CD4-positive, alpha-beta memory T cell (primary cell): Measurements from ENCODE around the gene CHST9. TPM values are rescaled to one million over a fixed set of nuclear protein-coding genes. Genes with fewer than 3 reads are reported as not detected.

Source experiments
- CTCF ChIA-PET: fragments of 350-600 bp; sonication (Branson Sonifier 250); formaldehyde crosslinking; loops from one replicate; lab custom pipeline; 2021; ENCODE audit warnings: inconsistent platforms; ENCODE audit not compliant: partially characterized antibody; lab: Charles Lee
- POLR2A ChIA-PET: fragments of 350-600 bp; sonication (Branson Sonifier 250); formaldehyde crosslinking; loops from one replicate; lab custom pipeline; 2021; ENCODE audit not compliant: partially characterized antibody; lab: Charles Lee
- DNase-seq, 5 donors: peaks; one replicate each; pipeline versions ENCODE4 v3.0.0 to v3.0.0-alpha.2; 2020 to 2022; ENCODE audit warnings: mixed read lengths in 1 of 5
- H3K27ac ChIP-seq: one replicate; pipeline ENCODE4 v1.7.0; 2013; ENCODE audit warnings: low read depth, low read length
- H3K27me3 ChIP-seq: 2 replicates; pipeline ENCODE4 v1.7.0; 2013; ENCODE audit warnings: mild to moderate bottlenecking, low read length, moderate library complexity; ENCODE audit not compliant: insufficient read depth
- H3K36me3 ChIP-seq: 2 replicates; pipeline ENCODE4 v1.7.0; 2013; ENCODE audit warnings: mild to moderate bottlenecking, low read length, moderate library complexity; ENCODE audit not compliant: insufficient read depth
- H3K4me1 ChIP-seq: 2 replicates; pipeline ENCODE4 v1.7.0; 2013; ENCODE audit warnings: mild to moderate bottlenecking, low read length, moderate library complexity; ENCODE audit not compliant: insufficient read depth
- H3K4me3 ChIP-seq, 2 donors: one replicate each; pipeline ENCODE4 v1.7.0; 2013; ENCODE audit warnings: low read length in 2 of 2, mild to moderate bottlenecking in 1 of 2
- H3K9me3 ChIP-seq, 2 donors: one replicate each; pipeline ENCODE4 v1.7.0; 2013; ENCODE audit warnings: low read length in 2 of 2, control low read depth in 1 of 2; ENCODE audit not compliant: control insufficient read depth in 1 of 2
- H3K27ac Mint-ChIP-seq, 7 donors: one replicate each; pipeline ENCODE4 v1.8.0; 2020 to 2021; ENCODE audit warnings: mixed read lengths in 7 of 7, mild to moderate bottlenecking in 6 of 7, inconsistent platforms in 3 of 7, moderate library complexity in 3 of 7
- H3K27me3 Mint-ChIP-seq, 2 donors: one replicate each; pipeline ENCODE4 v1.8.0; 2020 to 2021; ENCODE audit warnings: mixed read lengths in 2 of 2
- H3K36me3 Mint-ChIP-seq, 2 donors: one replicate each; pipeline ENCODE4 v1.8.0; 2020 to 2021; ENCODE audit warnings: mixed read lengths in 2 of 2, inconsistent platforms in 1 of 2, mild to moderate bottlenecking in 1 of 2
- H3K4me1 Mint-ChIP-seq, 4 donors: one replicate each; pipeline ENCODE4 v1.8.0; 2020 to 2021; ENCODE audit warnings: mixed read lengths in 4 of 4, mild to moderate bottlenecking in 1 of 4
- H3K4me3 Mint-ChIP-seq, 8 donors: one replicate each; pipeline ENCODE4 v1.8.0; 2020 to 2021; ENCODE audit warnings: mixed read lengths in 8 of 8, mild to moderate bottlenecking in 7 of 8, moderate library complexity in 6 of 8, inconsistent platforms in 3 of 8
- H3K9me3 Mint-ChIP-seq, 8 donors: one replicate each; pipeline ENCODE4 v1.8.0; 2020 to 2021; ENCODE audit warnings: mixed read lengths in 8 of 8, mild to moderate bottlenecking in 5 of 8, inconsistent platforms in 3 of 8, moderate library complexity in 1 of 8
- intact Hi-C: fragments of 100-400 bp; cut with micrococcal nuclease; formaldehyde crosslinking; loops from one replicate; pipeline ENCODE4 v1.15.1; 2023
- polyA plus RNA-seq, 2 donors: library from polyadenylated mRNA; unstranded; fragments of 300-500 nt; fragmentation: Illumina TruSeq; gene quantifications; one replicate each; pipeline ENCODE4 v1.2.3, GENCODE V29; 2021
- total RNA-seq, 2 experiments: library from RNA; stranded (reverse); gene quantifications; one replicate each; pipeline ENCODE4 v1.2.3, GENCODE V29; 2021

The CHST9 gene
- total and polyA plus RNA-seq, 4 experiments from 2014 or later = not detected

GRCh38 chr18:27008575-27008974 lies 176.5 kb downstream of the CHST9 start:
- Mint-ChIP-seq H3K27ac (no peak overlapping the region), H3K36me3 (no peaks in the 10 kb centered on the region), H3K27me3 (no peaks in the 10 kb centered on the region), H3K9me3 (peaks cover 0 to 11% (median 8%) of the 10 kb centered on the region in 8 donors), H3K4me1 (no peaks in the 10 kb centered on the region), H3K4me3 (no peak overlapping the region)
- Histone ChIP-seq H3K4me1 (no peaks in the 10 kb centered on the region), H3K36me3 (no peaks in the 10 kb centered on the region), H3K4me3 (no peak overlapping the region), H3K9me3 (no peaks in the 10 kb centered on the region), H3K27me3 (no peaks in the 10 kb centered on the region), H3K27ac (no peak overlapping the region)
- ChIA-PET POLR2A (no interaction called here), CTCF (no interaction called here)
- intact Hi-C loops = no loop called here
- no peak for DNase-seq

- CTCF ChIA-PET = no interaction called here
- no peaks in the 10 kb centered on the region for H3K4me1 Mint-ChIP-seq
- H3K4me1 ChIP-seq = no peaks in the 10 kb centered on the region
Measured at GRCh38 chr18:27007880-27008279, 177.2 kb downstream of the CHST9 start.

GRCh38 chr18:27005589-27005988 lies 179.5 kb downstream of the CHST9 start:
- H3K36me3 ChIP-seq = no peaks in the 10 kb centered on the region
- no peaks in the 10 kb centered on the region for H3K4me1 Mint-ChIP-seq
- no peak for DNase-seq
- ChIA-PET POLR2A (no interaction called here), CTCF (no interaction called here)
- H3K36me3 Mint-ChIP-seq = no peaks in the 10 kb centered on the region
- no peaks in the 10 kb centered on the region for H3K27me3 ChIP-seq
- no peaks in the 10 kb centered on the region for H3K4me1 ChIP-seq
- no peak overlapping the region for H3K4me3 ChIP-seq
- no peaks in the 10 kb centered on the region for H3K9me3 ChIP-seq
- no peak overlapping the region for H3K27ac ChIP-seq
- no peak overlapping the region for H3K27ac Mint-ChIP-seq
- peaks cover 0 to 14% (median 5%) of the 10 kb centered on the region in 8 donors for H3K9me3 Mint-ChIP-seq
- no peaks in the 10 kb centered on the region for H3K27me3 Mint-ChIP-seq
- intact Hi-C loops = no loop called here
- no peak overlapping the region for H3K4me3 Mint-ChIP-seq

More at GRCh38 chr18:27007880-27008279, 177.2 kb downstream of the CHST9 start:
- H3K36me3 ChIP-seq = no peaks in the 10 kb centered on the region
- Mint-ChIP-seq H3K27ac (no peak overlapping the region), H3K27me3 (no peaks in the 10 kb centered on the region), H3K36me3 (no peaks in the 10 kb centered on the region), H3K4me3 (no peak overlapping the region), H3K9me3 (peaks cover 0 to 11% (median 8%) of the 10 kb centered on the region in 8 donors)
- no peaks in the 10 kb centered on the region for H3K9me3 ChIP-seq
- DNase-seq = no peak
- intact Hi-C loops = no loop called here
- POLR2A ChIA-PET = no interaction called here
- no peak overlapping the region for H3K4me3 ChIP-seq
- H3K27me3 ChIP-seq = no peaks in the 10 kb centered on the region
- no peak overlapping the region for H3K27ac ChIP-seq

- no peak overlapping the region for H3K4me3 Mint-ChIP-seq
- ChIA-PET CTCF (no interaction called here), POLR2A (no interaction called here)
- Histone ChIP-seq H3K4me3 (no peak overlapping the region), H3K27ac (no peak overlapping the region), H3K4me1 (no peaks in the 10 kb centered on the region), H3K36me3 (no peaks in the 10 kb centered on the region), H3K9me3 (no peaks in the 10 kb centered on the region), H3K27me3 (no peaks in the 10 kb centered on the region)
- no peak overlapping the region for H3K27ac Mint-ChIP-seq
- DNase-seq = no peak
- no peaks in the 10 kb centered on the region for H3K36me3 Mint-ChIP-seq
- H3K27me3 Mint-ChIP-seq = no peaks in the 10 kb centered on the region
- H3K9me3 Mint-ChIP-seq = peaks cover 0 to 11% (median 5%) of the 10 kb centered on the region in 8 donors
- H3K4me1 Mint-ChIP-seq = no peaks in the 10 kb centered on the region
- intact Hi-C loops = no loop called here
Measured at GRCh38 chr18:27004056-27004829, 180.9 kb downstream of the CHST9 start.

- intact Hi-C loops = no loop called here
- H3K27me3 Mint-ChIP-seq = no peaks in the 10 kb centered on the region
- Histone ChIP-seq H3K4me1 (no peaks in the 10 kb centered on the region), H3K4me3 (no peak overlapping the region), H3K27ac (no peak overlapping the region), H3K9me3 (no peaks in the 10 kb centered on the region), H3K27me3 (no peaks in the 10 kb centered on the region), H3K36me3 (no peaks in the 10 kb centered on the region)
- POLR2A ChIA-PET = no interaction called here
- no peaks in the 10 kb centered on the region for H3K4me1 Mint-ChIP-seq
- no peak overlapping the region for H3K4me3 Mint-ChIP-seq
- H3K27ac Mint-ChIP-seq = no peak overlapping the region
- no peaks in the 10 kb centered on the region for H3K36me3 Mint-ChIP-seq
- no peak for DNase-seq
- CTCF ChIA-PET = no interaction called here
- peaks cover 0 to 12% (median 3%) of the 10 kb centered on the region in 8 donors for H3K9me3 Mint-ChIP-seq
Measured at GRCh38 chr18:26999797-27000196, 185.3 kb downstream of the CHST9 start.

GRCh38 chr18:26993568-26993967 lies 191.5 kb downstream of the CHST9 start:
- no peak overlapping the region for H3K27ac Mint-ChIP-seq
- no peaks in the 10 kb centered on the region for H3K27me3 Mint-ChIP-seq
- no peaks in the 10 kb centered on the region for H3K9me3 ChIP-seq
- peaks cover 0 to 14% (median 2%) of the 10 kb centered on the region in 8 donors for H3K9me3 Mint-ChIP-seq
- ChIA-PET CTCF (no interaction called here), POLR2A (no interaction called here)
- no peak overlapping the region for H3K4me3 ChIP-seq
- intact Hi-C loops = no loop called here
- no peaks in the 10 kb centered on the region for H3K27me3 ChIP-seq
- H3K27ac ChIP-seq = no peak overlapping the region
- H3K4me1 Mint-ChIP-seq = no peaks in the 10 kb centered on the region
- H3K36me3 Mint-ChIP-seq = no peaks in the 10 kb centered on the region
- no peak overlapping the region for H3K4me3 Mint-ChIP-seq
- H3K4me1 ChIP-seq = no peaks in the 10 kb centered on the region
- no peak for DNase-seq
- no peaks in the 10 kb centered on the region for H3K36me3 ChIP-seq

- no peaks in the 10 kb centered on the region for H3K36me3 ChIP-seq
- no peak overlapping the region for H3K4me3 Mint-ChIP-seq
- intact Hi-C loops = no loop called here
- no peaks in the 10 kb centered on the region for H3K4me1 ChIP-seq
- H3K4me1 Mint-ChIP-seq = no peaks in the 10 kb centered on the region
- no peaks in the 10 kb centered on the region for H3K9me3 ChIP-seq
- H3K27me3 ChIP-seq = no peaks in the 10 kb centered on the region
- no peak overlapping the region for H3K27ac ChIP-seq
- H3K27me3 Mint-ChIP-seq = no peaks in the 10 kb centered on the region
- no peak overlapping the region for H3K27ac Mint-ChIP-seq
- no peak for DNase-seq
- ChIA-PET POLR2A (no interaction called here), CTCF (no interaction called here)
- peaks cover 0 to 11% (median 2%) of the 10 kb centered on the region in 8 donors for H3K9me3 Mint-ChIP-seq
- H3K4me3 ChIP-seq = no peak overlapping the region
- no peaks in the 10 kb centered on the region for H3K36me3 Mint-ChIP-seq
Measured at GRCh38 chr18:26992926-26993325, 192.2 kb downstream of the CHST9 start.
